ENCODE measurements around the gene TNS3.
A peak's percentile ranks its signal among the peaks of the same experiment; 100 is the strongest.

The TNS3 gene

DNA sequence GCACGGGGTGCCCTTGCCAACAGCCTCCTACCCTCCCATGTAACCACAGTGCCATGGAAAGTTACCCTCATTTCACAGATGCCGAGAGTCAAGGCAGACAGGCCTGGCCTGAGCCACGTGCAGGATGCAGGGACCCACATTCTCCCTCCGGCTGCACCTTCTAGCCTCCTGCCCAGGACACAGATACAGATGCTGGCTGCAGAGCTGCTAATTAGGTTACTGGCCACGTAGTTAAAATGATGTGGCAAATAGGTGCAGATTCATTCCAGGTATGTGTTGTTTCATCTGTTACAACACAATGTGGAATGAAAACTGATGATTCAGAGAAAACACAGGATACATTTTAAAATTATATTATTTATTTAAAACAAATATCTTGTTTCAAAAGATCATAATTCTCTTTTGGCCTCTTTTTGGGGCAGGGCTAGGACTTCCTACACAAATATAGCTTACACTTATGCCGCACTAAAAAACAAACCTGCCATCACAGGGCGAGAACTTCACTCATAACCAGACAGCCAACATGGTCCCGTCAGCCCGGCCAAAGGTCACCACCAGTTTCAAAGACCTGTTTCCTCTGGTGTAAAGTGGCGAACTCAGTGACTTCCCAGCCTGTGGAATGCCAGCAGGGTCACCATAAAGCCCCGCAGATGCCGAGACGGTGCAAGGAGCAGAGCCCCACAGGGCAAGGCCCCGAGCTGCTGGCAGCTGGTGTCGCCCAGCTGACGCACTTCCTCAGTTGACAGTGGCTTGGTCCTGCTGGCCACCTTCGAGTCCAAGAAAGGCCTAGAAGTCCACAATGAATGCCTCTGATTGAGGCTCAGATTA is 83.5 kb downstream of the TNS3 start:
- Histone ChIP-seq H3K4me2 (peak overlapping the region; percentile 83), H3K4me3 (IDR thresholded peaks at IDR 0.05; ENCODE audit: insufficient read depth, low read depth, low read length) (no peak overlapping the region), H3K27ac (peak overlapping the region; percentile 92), H2AFZ (ENCODE audit: low read depth) (peak overlapping the region; percentile 87), H3K9ac (peak overlapping the region; percentile 72), H3K36me3 (ENCODE audit: insufficient read depth) (no peaks in the 10 kb centered on the region), H4K20me1 (ENCODE audit: insufficient read depth) (no peaks in the 10 kb centered on the region), H3K27me3 (ENCODE audit: insufficient read depth, low read depth) (no peaks in the 10 kb centered on the region), H3K79me2 (ENCODE audit: insufficient read depth, low read depth) (no peaks in the 10 kb centered on the region; the same call in 1 of the 2 replicates), H3K4me1 (ENCODE audit: low read depth, poor library complexity, severe bottlenecking) (peaks cover 60% of the 10 kb centered on the region)
- TF ChIP-seq, protein P1, sequence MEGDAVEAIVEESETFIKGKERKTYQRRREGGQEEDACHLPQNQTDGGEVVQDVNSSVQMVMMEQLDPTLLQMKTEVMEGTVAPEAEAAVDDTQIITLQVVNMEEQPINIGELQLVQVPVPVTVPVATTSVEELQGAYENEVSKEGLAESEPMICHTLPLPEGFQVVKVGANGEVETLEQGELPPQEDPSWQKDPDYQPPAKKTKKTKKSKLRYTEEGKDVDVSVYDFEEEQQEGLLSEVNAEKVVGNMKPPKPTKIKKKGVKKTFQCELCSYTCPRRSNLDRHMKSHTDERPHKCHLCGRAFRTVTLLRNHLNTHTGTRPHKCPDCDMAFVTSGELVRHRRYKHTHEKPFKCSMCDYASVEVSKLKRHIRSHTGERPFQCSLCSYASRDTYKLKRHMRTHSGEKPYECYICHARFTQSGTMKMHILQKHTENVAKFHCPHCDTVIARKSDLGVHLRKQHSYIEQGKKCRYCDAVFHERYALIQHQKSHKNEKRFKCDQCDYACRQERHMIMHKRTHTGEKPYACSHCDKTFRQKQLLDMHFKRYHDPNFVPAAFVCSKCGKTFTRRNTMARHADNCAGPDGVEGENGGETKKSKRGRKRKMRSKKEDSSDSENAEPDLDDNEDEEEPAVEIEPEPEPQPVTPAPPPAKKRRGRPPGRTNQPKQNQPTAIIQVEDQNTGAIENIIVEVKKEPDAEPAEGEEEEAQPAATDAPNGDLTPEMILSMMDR (conservative IDR thresholded peaks at IDR 0.05; ENCODE audit: low read depth, low read length), result no peak

DNA sequence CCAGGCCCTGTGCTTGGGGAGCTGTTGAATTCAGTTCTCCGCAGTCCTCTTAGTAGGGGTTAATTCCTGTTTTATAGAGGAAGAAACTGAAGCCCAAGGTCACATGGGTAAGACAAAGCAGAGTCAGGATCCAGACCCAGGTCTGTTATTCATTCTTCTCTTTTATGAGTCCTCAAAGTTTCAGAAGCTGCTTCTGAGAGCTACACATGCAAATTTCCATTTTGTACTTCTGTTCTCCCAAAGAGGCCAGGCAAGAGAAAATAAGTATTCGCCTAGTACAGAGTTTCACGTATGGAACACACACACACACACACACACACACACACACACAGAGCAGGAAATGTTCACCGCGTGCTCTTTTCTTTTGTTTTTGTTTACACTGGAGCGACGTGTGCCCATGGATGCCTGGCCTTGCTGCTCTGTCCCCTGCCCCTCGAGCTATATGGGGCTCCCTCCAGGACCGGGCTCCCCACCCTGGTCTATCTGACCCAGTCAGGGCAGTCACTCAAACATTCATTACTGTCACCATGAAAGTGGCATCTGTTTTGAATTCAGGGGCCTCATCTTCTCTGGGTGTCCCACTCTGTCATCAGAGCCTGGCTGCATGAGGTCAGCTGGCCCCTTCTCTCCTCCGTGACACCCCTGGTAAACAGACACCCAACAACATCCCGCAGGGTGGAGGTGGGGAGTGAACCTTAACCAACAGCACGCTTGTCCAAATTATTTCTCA is 84.4 kb downstream of the TNS3 start:
- Histone ChIP-seq H2AFZ (ENCODE audit: low read depth) (peak overlapping the region; percentile 87), H3K27ac (peak overlapping the region; percentile 92), H3K9ac (peak overlapping the region; percentile 72), H4K20me1 (ENCODE audit: insufficient read depth) (no peaks in the 10 kb centered on the region), H3K36me3 (ENCODE audit: insufficient read depth) (no peaks in the 10 kb centered on the region), H3K4me3 (IDR thresholded peaks at IDR 0.05; ENCODE audit: insufficient read depth, low read depth, low read length) (no peak overlapping the region), H3K4me2 (peak overlapping the region; percentile 83), H3K79me2 (ENCODE audit: insufficient read depth, low read depth) (no peaks in the 10 kb centered on the region; the same call in 1 of the 2 replicates), H3K27me3 (ENCODE audit: insufficient read depth, low read depth) (no peaks in the 10 kb centered on the region), H3K4me1 (ENCODE audit: low read depth, poor library complexity, severe bottlenecking) (peaks cover 69% of the 10 kb centered on the region)
- TF ChIP-seq, protein P1 (conservative IDR thresholded peaks at IDR 0.05; ENCODE audit: low read depth, low read length), result no peak

DNA sequence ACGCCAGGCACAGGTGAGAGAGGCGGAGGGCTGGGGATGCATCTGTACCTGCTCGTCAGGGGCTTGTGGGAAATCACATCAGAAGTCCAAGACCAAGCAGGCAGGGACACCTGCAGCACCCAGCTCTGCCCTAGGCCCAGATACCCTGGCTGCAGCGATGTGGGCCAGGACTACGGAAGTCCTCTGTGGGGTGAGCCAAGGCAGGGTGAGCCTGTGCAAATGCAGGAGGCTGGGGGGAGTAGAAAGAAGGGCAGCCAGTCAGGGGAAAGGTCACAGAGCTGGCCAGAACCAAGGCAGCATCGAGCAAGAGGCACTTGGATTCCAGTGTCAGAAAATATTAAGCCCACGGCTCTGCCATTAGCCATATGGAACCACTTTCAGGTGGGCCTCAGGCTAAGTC is 85.2 kb downstream of the TNS3 start:
- Histone ChIP-seq H3K27me3 (ENCODE audit: insufficient read depth, low read depth) (no peaks in the 10 kb centered on the region), H3K9ac (peak overlapping the region; percentile 72; the same call in 1 of the 2 replicates), H3K4me2 (peak overlapping the region; percentile 83), H3K4me3 (IDR thresholded peaks at IDR 0.05; ENCODE audit: insufficient read depth, low read depth, low read length) (no peak overlapping the region), H3K36me3 (ENCODE audit: insufficient read depth) (no peaks in the 10 kb centered on the region), H3K4me1 (ENCODE audit: low read depth, poor library complexity, severe bottlenecking) (peaks cover 74% of the 10 kb centered on the region), H3K27ac (peak overlapping the region; percentile 92), H2AFZ (ENCODE audit: low read depth) (peak overlapping the region; percentile 87; the same call in 1 of the 2 replicates), H3K79me2 (ENCODE audit: insufficient read depth, low read depth) (no peaks in the 10 kb centered on the region; the same call in 1 of the 2 replicates), H4K20me1 (ENCODE audit: insufficient read depth) (no peaks in the 10 kb centered on the region)
- TF ChIP-seq, protein P1 (conservative IDR thresholded peaks at IDR 0.05; ENCODE audit: low read depth, low read length), result no peak

DNA sequence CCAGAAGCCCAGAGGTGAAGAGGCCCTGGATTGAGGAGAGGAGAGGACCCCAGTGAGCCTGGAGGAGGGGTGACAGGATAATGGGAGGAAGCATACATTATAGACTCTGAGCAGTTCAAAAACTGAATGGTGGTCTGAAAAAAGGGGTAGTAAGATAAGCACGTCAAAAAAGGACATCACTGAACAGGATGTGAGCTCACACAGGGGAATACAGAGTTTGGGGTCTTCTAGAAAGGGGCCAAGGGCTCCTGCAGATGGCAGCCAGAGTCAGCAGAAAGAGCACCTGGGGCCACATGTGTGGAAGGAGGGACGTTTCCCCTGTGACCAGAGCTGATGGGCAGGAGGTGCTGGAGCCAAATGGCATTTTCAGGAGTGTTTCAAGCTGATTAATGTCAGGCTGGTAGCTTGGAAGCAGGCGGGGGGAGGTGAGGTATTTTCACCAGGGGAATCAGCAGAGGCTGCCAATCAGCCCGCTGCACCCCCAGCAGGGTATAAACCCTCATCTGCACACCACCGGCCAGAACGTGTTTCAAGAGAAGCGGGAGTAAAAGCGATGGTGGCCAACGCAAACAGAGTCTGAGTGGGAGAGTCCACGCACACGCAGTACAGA is 85.8 kb downstream of the TNS3 start:
- Histone ChIP-seq H2AFZ (ENCODE audit: low read depth) (peak overlapping the region; percentile 24; the same call in 1 of the 2 replicates), H4K20me1 (ENCODE audit: insufficient read depth) (no peaks in the 10 kb centered on the region), H3K79me2 (ENCODE audit: insufficient read depth, low read depth) (no peaks in the 10 kb centered on the region; the same call in 1 of the 2 replicates), H3K36me3 (ENCODE audit: insufficient read depth) (no peaks in the 10 kb centered on the region), H3K27me3 (ENCODE audit: insufficient read depth, low read depth) (no peaks in the 10 kb centered on the region), H3K27ac (peak overlapping the region; percentile 92), H3K4me2 (peak overlapping the region; percentile 83; the same call in 1 of the 2 replicates), H3K4me1 (ENCODE audit: low read depth, poor library complexity, severe bottlenecking) (peaks cover 74% of the 10 kb centered on the region), H3K4me3 (IDR thresholded peaks at IDR 0.05; ENCODE audit: insufficient read depth, low read depth, low read length) (no peak overlapping the region), H3K9ac (peak overlapping the region; percentile 72; the same call in 1 of the 2 replicates)
- TF ChIP-seq, protein P1 (conservative IDR thresholded peaks at IDR 0.05; ENCODE audit: low read depth, low read length), result no peak

Measured in KMS-11 (cell line).